DMS53 (cell line): Measurements from ENCODE around the gene SHCBP1L.
A peak's percentile ranks its signal among the peaks of the same experiment; 100 is the strongest.

Experiments used
- DNase-seq: peaks from one replicate; lab custom pipeline; 2025; lab: John Stamatoyannopoulos, UW

SHCBP1L gene

DNA sequence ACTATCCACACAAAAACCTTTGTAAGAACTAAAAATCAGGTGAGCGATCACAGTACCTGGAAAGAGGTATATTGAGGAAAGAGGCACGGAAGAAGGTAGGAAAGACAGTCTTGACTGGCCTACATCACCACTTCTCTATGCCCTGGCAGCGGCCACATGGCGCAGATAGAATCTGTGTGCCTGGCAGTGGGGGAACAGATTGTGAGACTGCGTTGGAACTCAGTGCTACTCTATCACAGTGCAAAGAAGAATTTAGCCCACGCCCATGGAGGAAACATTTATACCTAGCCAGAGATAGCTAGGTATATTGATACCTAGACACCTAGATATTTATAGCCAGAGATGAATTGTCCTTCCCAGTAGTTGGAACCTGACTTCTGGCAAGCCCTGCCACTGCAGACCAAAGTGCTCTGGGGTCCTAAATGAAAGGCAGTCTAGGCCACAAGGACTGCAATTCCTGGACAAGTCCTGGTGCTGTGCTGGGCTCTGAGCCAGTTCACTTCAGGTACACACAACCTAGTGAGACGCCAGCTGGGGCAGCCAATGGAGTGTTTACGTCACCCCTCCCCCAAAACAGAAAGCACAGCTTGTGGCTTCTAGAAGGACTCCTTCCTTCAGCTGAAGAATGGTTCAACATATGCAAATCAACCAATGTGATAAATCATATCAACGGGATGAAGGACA, 61.9 kb downstream of the SHCBP1L start:
- DNase-seq, result peak; percentile 79

DNA sequence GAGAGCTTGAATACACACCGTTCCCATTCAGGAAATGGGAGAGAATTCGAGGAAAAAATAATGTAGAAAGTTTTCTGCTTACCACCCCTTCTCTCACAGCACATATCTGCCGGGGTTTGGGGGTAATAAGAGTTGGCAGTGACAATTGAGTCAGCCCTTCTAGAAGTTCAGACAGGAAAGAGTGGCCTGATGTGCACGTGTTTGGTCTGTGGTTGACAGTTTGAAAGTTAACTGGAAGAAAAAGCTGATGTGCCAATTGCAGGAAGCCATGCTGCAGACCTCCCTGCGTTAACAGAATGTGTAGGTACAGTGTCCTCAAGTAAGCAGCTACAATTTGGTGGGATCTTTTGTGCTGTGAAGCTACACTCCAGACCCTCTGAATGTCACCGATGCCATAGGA, 63.0 kb downstream of the SHCBP1L start:
- no peak for DNase-seq

DNA sequence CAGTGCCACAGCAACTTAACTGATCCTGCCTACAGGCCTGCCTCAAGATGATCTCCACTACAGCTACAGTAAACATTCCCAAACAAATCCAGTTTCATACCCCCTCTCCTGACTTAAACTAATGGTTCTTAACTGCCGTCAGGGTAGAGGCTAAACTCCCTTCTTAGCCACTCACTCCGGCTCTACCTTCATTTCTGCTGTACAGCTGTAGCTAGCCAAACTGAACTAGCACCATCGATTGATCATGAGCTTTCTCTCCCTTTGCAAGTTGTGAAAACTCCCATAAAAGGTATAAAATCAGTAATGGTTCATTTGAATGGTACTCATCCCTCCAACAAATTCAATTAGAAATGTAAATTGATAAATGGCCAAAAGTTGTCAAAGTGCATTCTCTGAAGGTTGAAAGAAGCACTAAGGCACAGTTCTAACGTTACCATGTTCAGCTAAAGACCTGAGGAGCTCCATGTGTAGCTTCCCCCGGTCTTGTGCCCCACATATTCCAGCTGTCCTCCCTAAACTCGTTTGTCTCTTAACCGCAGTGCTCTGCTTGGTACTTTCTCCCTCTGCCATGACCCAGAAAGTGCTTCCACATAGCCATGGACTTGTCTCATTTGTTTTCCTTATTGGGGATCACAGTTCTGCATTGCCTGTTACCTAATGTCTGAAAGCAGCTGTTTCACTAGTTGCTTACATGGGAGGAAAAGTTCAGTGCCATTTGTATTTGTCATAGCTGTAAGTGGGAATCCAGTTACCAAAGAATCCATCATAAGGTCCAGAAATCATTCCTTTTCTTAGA, 64.0 kb downstream of the SHCBP1L start:
- no peak for DNase-seq

DNA sequence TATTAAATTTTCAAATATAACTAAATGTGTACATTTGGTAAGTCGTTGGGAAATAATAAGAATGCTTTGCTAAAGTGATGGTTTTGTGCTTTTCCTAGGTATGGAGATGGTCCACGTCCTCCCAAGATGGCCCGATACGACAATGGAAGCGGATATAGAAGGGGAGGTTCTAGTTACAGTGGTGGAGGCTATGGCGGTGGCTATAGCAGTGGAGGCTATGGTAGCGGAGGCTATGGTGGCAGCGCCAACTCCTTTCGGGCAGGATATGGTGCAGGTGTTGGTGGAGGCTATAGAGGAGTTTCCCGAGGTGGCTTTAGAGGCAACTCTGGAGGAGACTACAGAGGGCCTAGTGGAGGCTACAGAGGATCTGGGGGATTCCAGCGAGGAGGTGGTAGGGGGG, 66.0 kb downstream of the SHCBP1L start:
- DNase-seq, result no peak

DNA sequence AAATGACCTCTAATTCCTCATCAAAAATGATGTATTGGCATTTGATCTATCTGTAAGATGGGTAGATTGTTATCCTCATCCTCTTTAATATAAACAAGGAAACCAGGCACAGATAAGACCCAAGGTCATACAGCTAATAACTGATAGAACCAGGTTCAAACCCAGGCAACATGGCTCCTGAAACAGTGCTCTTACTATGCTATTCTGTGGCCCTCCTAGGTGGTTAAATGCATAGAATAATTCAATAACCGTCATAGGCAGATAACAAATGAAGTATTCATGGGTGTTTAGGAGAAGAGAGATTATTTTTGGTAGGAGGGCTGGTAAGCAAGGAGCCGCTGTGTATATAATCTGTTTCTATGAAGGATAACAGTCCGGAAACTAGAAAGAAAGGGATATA, 67.4 kb downstream of the SHCBP1L start:
- no peak for DNase-seq

DNA sequence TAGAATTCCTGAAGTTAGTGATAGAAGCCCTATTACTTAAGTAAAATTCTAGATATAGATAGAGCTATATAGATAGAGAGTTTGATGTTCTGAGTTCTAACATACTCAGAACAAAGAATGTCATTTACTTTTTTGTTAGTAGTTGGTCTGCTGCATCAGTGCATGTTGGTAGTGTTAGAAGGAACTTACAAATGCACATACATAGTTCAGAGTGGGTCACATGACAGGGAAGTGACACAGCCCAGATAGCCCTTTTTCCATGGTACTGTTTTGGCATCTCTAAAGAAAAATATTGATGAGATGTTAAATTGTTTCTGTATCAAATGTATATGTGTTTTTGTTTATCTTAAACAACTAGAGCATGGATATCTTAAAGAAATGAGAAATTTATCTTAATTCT, 68.1 kb downstream of the SHCBP1L start:
- no peak for DNase-seq

DNA sequence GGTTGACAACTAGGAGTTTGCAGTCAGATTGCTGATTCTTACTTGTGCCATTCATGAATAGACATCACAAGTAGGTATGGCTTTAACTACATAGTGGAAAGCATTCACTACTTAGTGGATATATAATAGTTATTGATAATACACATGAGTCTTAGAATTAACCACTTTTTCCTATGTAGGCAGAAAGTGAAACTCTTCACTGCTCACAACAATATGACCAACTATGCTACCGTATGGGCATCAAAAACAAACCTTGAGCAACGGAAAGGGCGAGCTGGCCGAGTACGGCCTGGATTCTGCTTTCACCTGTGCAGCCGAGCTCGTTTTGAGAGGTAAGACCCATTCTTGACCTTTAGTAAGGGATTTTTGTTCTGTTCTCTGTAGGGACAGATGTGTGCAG, 75.1 kb downstream of the SHCBP1L start:
- DNase-seq, result no peak

DNA sequence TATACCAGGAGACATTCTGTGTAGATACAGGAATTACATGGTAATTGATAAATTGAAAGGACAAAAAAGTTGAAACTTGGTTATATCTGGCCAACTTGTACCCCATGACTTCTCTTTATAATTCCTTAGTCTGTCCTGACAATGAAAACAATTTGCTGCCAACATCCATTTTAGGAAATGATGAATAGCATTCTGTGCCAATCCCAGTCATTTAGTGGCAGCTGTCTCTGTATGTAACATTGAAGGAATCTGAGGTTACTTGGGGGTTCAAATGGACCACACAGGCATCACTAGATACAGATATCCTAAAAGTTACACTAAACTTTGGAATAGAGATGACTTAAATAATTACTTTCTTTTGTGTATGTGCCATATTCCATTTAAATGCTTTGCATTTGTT, 75.6 kb downstream of the SHCBP1L start:
- no peak for DNase-seq

DNA sequence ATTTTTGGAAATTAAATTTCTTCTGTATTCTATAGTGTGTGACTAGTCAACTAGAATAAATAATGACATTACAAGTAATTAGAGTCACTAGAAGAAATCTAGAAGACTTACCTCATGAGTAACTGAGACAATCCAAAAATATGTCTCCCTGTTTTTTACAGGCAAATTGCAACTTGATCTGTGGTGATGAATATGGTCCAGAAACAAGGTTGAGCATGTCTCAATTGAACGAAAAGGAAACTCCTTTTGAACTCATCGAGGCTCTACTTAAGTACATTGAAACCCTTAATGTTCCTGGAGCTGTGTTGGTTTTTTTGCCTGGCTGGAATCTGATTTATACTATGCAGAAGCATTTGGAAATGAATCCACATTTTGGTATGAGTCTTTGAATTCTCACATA, 77.1 kb downstream of the SHCBP1L start:
- DNase-seq, result no peak

DNA sequence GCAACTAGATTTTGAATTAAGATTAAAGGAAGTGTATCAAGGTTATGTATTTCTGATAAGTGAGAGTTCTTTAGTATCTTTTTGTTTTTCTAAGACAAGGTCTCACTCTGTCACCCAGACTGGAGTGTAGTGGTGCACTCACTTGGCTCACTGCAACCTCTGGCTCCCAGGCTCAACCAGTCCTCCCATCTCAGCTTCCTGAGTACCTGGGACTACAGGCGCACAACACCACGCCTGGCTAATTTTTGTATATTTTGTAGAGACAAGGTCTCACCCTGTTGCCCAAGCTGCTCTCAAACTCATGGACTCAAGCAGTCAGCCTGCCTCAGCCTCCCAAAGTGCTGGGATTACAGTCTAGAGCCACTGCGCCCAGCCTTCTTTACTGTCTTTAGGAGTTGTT, 80.1 kb downstream of the SHCBP1L start:
- no peak for DNase-seq

DNA sequence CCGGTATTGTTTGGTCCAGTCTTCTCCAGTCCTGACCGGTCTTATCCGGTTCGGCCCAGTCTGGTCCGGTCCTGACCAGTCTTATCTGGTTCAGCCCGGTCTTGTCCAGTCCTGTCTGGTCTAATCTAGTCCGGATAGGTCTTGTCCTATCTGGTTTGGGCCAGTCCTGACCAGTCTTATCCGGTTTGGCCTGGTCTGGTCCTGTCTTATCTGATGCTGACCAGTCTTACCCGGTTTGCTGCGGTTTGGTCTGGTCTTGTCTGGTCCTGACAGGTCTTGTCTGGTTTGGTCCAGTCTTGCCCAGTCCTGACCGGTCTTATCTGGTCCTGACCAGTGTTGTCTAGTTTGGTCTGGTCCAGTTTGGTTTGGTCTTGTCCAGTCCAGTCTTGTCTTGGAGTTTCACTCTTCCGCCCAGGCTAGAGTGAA, 83.7 kb downstream of the SHCBP1L start:
- no peak for DNase-seq

DNA sequence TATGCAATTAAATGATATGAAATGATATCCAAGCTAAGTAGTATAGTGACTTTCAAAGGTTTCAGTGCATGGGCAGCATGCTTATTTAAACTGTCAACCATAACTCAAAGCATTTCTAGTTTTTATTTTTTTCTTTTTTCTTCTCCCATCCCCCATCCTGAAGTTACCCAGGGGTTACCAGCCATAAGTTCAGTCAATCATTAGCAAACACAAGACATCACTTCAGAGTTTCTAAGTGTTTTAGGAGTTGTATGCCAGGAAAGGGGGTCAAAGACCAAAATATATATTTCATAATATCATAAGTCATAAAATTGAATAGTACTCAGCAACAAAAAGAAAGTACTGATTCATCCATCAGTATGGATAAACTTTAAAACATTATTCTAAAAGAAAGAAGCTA, 85.1 kb downstream of the SHCBP1L start:
- DNase-seq, result no peak

DNA sequence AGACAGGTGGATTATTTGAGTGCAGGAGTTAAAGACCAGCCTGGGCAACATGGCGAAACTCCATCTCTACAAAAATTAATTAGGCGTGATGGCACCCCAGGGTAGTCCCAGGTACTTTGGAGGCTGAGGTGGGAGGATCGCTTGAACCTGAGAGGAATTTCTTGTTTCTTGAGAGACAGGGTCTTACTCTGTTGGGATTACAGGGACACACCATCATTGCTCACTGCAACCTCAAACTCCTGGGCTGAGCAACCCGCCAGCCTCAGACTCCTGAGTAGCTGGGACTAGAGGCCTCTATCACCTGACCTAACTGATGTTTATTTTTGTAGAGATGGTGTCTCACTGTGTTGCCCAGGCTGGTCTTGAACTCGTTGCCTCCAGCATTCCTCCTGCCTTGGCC, 89.0 kb downstream of the SHCBP1L start:
- no peak for DNase-seq

DNA sequence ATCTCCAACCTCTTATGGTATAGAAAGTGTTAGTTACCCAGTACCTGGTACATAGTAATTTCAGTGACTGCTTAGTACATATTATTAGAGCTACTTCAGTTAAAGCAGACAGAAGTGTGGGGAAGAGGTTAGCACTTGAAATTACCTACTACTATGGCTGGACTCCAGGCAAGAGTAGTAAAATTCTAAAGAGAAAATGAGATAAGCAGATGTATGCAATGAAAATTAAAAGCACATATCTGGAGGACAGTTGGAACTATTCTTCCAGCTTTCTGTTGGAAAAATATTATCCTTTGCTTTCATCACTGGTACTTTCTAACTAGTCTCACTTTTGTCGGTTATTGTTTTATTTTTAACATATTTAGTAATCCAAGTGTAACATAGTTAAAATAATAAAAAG, 90.1 kb downstream of the SHCBP1L start:
- no peak for DNase-seq

DNA sequence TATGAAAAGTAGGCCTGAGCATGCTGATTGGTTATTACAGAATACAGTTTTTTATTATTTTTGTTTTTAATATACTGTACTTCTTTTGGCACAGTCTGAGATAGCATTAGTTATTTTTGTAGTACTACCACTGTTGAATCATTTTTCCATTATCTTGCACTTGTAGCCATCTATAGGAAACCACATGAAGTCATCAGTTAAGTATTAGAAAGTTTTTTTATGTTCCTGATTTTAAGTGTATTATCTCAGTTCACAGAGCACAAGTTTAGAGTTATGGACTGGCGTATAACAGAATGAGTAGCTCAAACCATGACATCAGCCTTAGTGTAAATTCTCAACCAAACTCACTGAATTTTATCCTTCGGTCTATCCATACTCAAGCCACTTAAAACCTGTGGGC, 91.0 kb downstream of the SHCBP1L start:
- no peak for DNase-seq

DNA sequence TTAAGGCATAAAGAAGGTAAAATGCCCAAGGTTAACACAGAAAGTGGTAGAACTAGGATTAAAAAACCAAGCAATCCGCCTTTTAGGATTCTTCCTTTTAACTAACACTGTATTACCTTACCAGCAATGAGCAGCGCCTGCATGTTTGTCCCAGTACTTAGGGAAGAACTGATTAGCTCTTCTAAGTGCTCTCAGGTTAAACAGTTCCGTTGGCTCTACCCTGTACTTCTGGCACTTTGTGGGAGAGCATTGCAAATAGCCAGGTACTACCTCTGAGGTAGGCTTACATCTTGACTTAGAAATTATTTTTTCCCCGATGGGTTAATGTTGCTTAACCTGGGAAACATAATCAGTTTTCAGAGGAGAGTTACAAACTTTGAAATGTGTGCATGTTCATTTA, 92.3 kb downstream of the SHCBP1L start:
- no peak for DNase-seq

DNA sequence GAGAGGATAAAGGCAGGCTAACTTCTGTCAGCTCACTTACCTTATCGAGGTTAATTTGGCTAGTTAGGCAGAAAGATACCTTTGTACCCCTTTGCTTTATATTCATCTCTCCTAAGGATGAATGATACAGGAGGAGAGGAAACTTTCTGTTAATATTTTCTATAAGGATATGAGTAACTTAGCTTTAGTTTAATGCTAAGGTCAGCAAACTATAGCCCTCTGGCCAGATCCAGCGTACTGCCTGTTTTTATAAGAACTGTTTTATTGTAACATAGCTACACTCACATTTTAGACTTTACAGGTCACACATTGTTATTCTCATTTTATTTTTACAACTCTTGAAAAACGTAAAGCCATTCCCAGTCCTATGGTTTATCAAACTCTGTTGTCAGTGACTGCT, 95.8 kb downstream of the SHCBP1L start:
- DNase-seq, result no peak

DNA sequence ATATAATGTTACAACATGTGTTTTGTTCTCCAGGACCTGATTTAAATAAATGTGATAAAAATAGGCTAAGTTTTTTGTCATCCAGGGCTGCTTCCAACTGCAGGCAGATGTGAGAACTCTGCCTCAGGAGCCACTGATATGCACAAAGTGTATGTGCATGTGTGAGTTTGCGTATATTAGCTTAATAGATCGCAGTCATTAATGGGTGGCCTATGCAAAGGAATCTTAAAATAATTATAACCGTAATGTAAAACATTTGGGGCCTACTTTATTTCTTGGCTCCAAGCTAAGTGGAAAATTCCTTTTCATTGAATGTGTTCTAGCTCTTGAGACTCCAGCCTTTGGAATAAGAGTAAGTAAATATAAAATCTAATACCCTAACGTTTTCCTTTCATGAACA, 97.1 kb downstream of the SHCBP1L start:
- no peak for DNase-seq

DNA sequence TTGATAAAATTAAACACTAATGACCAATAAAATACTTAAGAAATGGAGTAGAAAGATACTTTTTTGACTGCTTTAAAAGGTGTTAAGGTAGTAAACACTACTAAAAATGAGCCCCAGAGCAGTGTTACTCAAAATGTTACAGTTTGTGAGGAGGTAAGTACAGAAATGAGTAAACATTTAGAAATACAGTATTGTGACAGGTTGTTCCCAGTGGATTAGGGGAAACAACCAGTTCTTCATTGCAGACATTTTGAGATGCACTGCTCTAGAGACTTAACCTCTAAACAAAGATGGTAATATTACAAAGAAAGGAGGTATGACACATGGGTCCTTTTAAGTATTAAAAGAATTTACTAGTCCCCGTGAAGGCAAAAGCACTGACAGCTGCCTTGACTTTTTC, 101.1 kb downstream of the SHCBP1L start:
- DNase-seq, result peak; percentile 14

DNA sequence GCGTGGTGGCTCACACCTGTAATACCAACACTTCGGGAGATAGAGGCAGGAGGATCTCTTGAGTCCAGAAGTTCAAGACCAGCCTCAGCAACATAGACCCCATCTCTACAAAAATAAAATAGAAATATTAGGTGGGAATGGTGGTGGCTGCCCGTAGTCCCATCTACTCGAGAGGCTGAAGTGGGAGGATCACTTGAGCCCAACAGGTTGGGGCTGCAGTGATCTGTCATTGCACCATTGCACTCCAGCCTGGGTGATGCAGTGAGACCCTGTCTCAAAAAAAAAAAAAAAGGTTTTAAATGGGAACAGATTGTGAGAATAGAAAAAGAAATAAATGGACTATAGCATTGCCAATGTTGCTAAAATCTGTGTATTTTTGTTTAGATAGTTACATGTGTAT, 102.6 kb downstream of the SHCBP1L start:
- DNase-seq, result no peak
